OCI-LY7 (cell line): ENCODE results near the gene RASAL1. TPM values are rescaled to one million over a fixed set of nuclear protein-coding genes. Genes with fewer than 3 reads are reported as not detected.

Experiments
- BruUV-seq: library from RNA; stranded (reverse); fragments of 400-500 nt; replicated peaks from 2 replicates; lab custom pipeline; 2021; lab: Mats Ljungman, UMichigan
- CTCF ChIA-PET: fragments of 300-600 bp; sonication (Branson Sonifier 250); formaldehyde crosslinking; loops from one replicate; lab custom pipeline; 2022; ENCODE audit warnings: antibody characterized with exemption; ENCODE audit not compliant: unreplicated experiment; lab: Charles Lee
- POLR2A ChIA-PET: fragments of 300-600 bp; sonication (Branson Sonifier 250); formaldehyde crosslinking; loops from one replicate; lab custom pipeline; 2022; ENCODE audit warnings: antibody characterized with exemption; lab: Charles Lee
- DNase-seq: peaks from one replicate; pipeline ENCODE4 v3.0.0-alpha.2; 2015; ENCODE audit warnings: low spot score
- H2AFZ ChIP-seq: fragments of 200-600 bp; sonication (generic), shearing (Covaris generic); 2 replicates; pipeline ENCODE4 v1.6.1; 2014; ENCODE audit warnings: mild to moderate bottlenecking, antibody characterized with exemption, low read length, moderate library complexity
- H3K27ac ChIP-seq: fragments of 200-600 bp; sonication (generic); 2 replicates; pipeline ENCODE4 v1.5.1; 2014; ENCODE audit warnings: mixed run types, low read depth, mild to moderate bottlenecking, moderate library complexity, low read length, inconsistent platforms; ENCODE audit not compliant: poor library complexity, severe bottlenecking
- H3K36me3 ChIP-seq: fragments of 200-600 bp; sonication (generic); 2 replicates; pipeline ENCODE4 v1.6.1; 2014; ENCODE audit warnings: mild to moderate bottlenecking, antibody characterized with exemption, low read length, moderate library complexity, mixed read lengths; ENCODE audit not compliant: insufficient read depth
- H3K4me1 ChIP-seq: fragments of 200-600 bp; sonication (generic); 2 replicates; pipeline ENCODE4 v1.5.1; 2014; ENCODE audit warnings: mild to moderate bottlenecking, low read length; ENCODE audit not compliant: insufficient read depth, poor library complexity, severe bottlenecking
- H3K4me2 ChIP-seq: fragments of 200-600 bp; sonication (generic); 2 replicates; pipeline ENCODE4 v1.6.1; 2014; ENCODE audit warnings: mild to moderate bottlenecking, low read length
- H3K4me3 ChIP-seq: fragments of 200-600 bp; sonication (generic); 2 replicates; pipeline ENCODE4 v1.5.1; 2014; ENCODE audit warnings: mild to moderate bottlenecking, low read depth, low read length; ENCODE audit not compliant: poor library complexity, severe bottlenecking
- H3K79me2 ChIP-seq: fragments of 200-600 bp; sonication (generic); 2 replicates; pipeline ENCODE4 v1.6.1; 2016; ENCODE audit warnings: low read depth, mild to moderate bottlenecking, low read length, moderate library complexity, mixed read lengths; ENCODE audit not compliant: insufficient read depth
- H3K9me2 ChIP-seq: fragments of 200-600 bp; sonication (generic); 2 replicates; pipeline ENCODE4 v1.6.1; 2016; ENCODE audit warnings: mild to moderate bottlenecking, low read length, mixed read lengths; ENCODE audit not compliant: insufficient read depth
- H3K9me3 ChIP-seq: fragments of 200-600 bp; sonication (generic); 2 replicates; pipeline ENCODE4 v1.6.1; 2014; ENCODE audit warnings: mild to moderate bottlenecking, mixed run types, low read length, mixed read lengths
- H4K20me1 ChIP-seq: fragments of 200-600 bp; sonication (generic); 2 replicates; pipeline ENCODE4 v1.6.1; 2014; ENCODE audit warnings: mild to moderate bottlenecking, antibody characterized with exemption, low read length, moderate library complexity, mixed read lengths; ENCODE audit not compliant: insufficient read depth
- CTCF ChIP-seq: fragments of 200-600 bp; sonication (generic); conservative IDR thresholded peaks from 2 replicates; pipeline ENCODE4 v1.5.1; 2014; ENCODE audit warnings: mild to moderate bottlenecking, antibody characterized with exemption, low read length, moderate library complexity, mixed read lengths
- EZH2phosphoT487 ChIP-seq: fragments of 200-600 bp; sonication (generic); IDR thresholded peaks from 2 replicates; pipeline ENCODE4 v1.6.1; 2018; ENCODE audit warnings: low read depth, borderline replicate concordance, mild to moderate bottlenecking, mixed run types, antibody characterized with exemption, low read length, moderate library complexity, mixed read lengths
- intact Hi-C: fragments of 100-400 bp; cut with micrococcal nuclease; formaldehyde crosslinking; loops from one replicate; pipeline ENCODE4 v1.10.0; 2022; ENCODE audit not compliant: unreplicated experiment
- total RNA-seq, 2 experiments: library from RNA; depleted of rRNA in 1 of 2; stranded (reverse); fragments of >200 nt in 1 of 2; shearing (Covaris generic) in 1 of 2; gene quantifications; 2 replicates each; pipeline ENCODE4 v1.2.3, GENCODE V29; 2014 to 2022

The RASAL1 gene
- total RNA-seq, 2 experiments from 2014 or later: 74.4 to 89.1 TPM

- peak overlapping the region; percentile 97 for H3K27ac ChIP-seq
- peaks cover 16% of the 10 kb centered on the region for H4K20me1 ChIP-seq
- intact Hi-C loops: no loop called here
- CTCF ChIA-PET: no interaction called here
- H3K4me3 ChIP-seq: peak overlapping the region; percentile 90
- TF ChIP-seq EZH2phosphoT487: no peak
- no peak for TF ChIP-seq CTCF
- peaks cover 66% of the 10 kb centered on the region for H3K4me1 ChIP-seq
- peak overlapping the region; percentile 94 for H3K4me2 ChIP-seq
- H3K36me3 ChIP-seq: peaks cover 82% of the 10 kb centered on the region
- peaks cover 100% of the 10 kb centered on the region for H3K79me2 ChIP-seq
- peak; percentile 47 for DNase-seq
- POLR2A ChIA-PET: interaction anchor here (0.7 to 18.1 kb wide), 7 partner anchors 3 to 114 kb away, joined by 3 to 235 read pairs (median 6); partner anchors contain the start of gene DTX1
- no peak overlapping the region for H2AFZ ChIP-seq
- H3K9me3 ChIP-seq: no peaks in the 10 kb centered on the region
- TSS peak; percentile 60 for BruUV-seq
- H3K9me2 ChIP-seq: no peaks in the 10 kb centered on the region
These were observed 76.4 kb downstream of the RASAL1 start for GRCh38 chr12:113059071-113059595.

DNA sequence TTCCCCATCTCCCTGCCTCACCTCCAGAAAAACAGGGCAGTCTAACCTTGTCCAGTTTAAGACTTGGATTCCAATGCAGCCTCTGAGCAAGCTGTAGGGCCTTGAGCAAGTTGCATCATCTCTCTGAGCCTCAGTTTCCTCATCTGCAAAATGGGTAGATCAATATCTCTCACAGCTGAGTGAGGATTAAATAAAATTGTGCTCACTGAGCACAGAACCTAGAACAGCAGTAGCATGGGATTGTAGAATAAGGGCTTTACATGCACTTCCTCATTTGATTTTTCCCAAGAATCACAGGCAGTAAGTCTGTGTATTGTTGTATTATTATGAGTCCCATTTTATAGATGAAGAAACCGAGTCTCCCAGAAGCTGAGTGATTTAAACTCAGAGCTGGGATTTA lies 77.0 kb downstream of the RASAL1 start:
- DNase-seq: peak; percentile 30
- peaks cover 76% of the 10 kb centered on the region for H3K36me3 ChIP-seq
- no peak for TF ChIP-seq EZH2phosphoT487
- TF ChIP-seq CTCF: no peak
- peak overlapping the region; percentile 90 for H3K4me3 ChIP-seq
- no peak overlapping the region for H2AFZ ChIP-seq
- H3K9me3 ChIP-seq: no peaks in the 10 kb centered on the region
- ChIA-PET POLR2A (interaction anchor here (0.6 to 18.1 kb wide), 9 partner anchors 3 to 115 kb away, joined by 3 to 235 read pairs (median 3); partner anchors contain the start of genes DTX1 and OAS2), CTCF (interaction anchor here (0.7 kb wide), 1 partner anchor 12 kb away, joined by 3 read pairs; no protein-coding TSS in a partner anchor)
- H3K27ac ChIP-seq: peak overlapping the region; percentile 97
- peaks cover 10% of the 10 kb centered on the region; the same call in 1 of the 2 replicates for H4K20me1 ChIP-seq
- peaks cover 66% of the 10 kb centered on the region for H3K4me1 ChIP-seq
- BruUV-seq: TSS peak; percentile 53
- intact Hi-C loops: no loop called here
- peaks cover 97% of the 10 kb centered on the region for H3K79me2 ChIP-seq
- peak overlapping the region; percentile 94 for H3K4me2 ChIP-seq
- H3K9me2 ChIP-seq: no peaks in the 10 kb centered on the region
